Ishikawa (cell line): ENCODE data around the gene NEUROD6.

Source experiments
- CEBPB ChIP-seq: IDR thresholded peaks from 2 replicates; pipeline ENCODE4 v1.6.1; 2012
- CREB1 ChIP-seq: IDR thresholded peaks from 2 replicates; pipeline ENCODE4 v1.6.1; 2012; ENCODE audit warnings: low read depth
- EGR1 ChIP-seq: IDR thresholded peaks from 2 replicates; pipeline ENCODE4 v1.6.1; 2012
- EP300 ChIP-seq: IDR thresholded peaks from 2 replicates; pipeline ENCODE4 v1.6.1; 2012; ENCODE audit warnings: borderline replicate concordance
- FOXM1 ChIP-seq: IDR thresholded peaks from 2 replicates; pipeline ENCODE4 v1.6.1; 2012; ENCODE audit warnings: low read depth, borderline replicate concordance
- MAX ChIP-seq: IDR thresholded peaks from 2 replicates; pipeline ENCODE4 v1.6.1; 2012
- TAF1 ChIP-seq: IDR thresholded peaks from 2 replicates; pipeline ENCODE4 v1.6.1; 2012; ENCODE audit warnings: low read depth, mild to moderate bottlenecking
- TCF12 ChIP-seq: IDR thresholded peaks from 2 replicates; pipeline ENCODE4 v1.6.1; 2012; ENCODE audit warnings: low read depth
- TEAD4 ChIP-seq: IDR thresholded peaks from 2 replicates; pipeline ENCODE4 v1.6.1; 2012
- YY1 ChIP-seq: IDR thresholded peaks from 2 replicates; pipeline ENCODE4 v1.6.1; 2012; ENCODE audit warnings: low read depth
- ZBTB7A ChIP-seq: IDR thresholded peaks from 2 replicates; pipeline ENCODE4 v1.6.1; 2012; ENCODE audit warnings: low read depth
- TF ChIP-seq, protein P1 (sequence below): IDR thresholded peaks from 2 replicates; pipeline ENCODE4 v1.6.1; 2012
- TF ChIP-seq, protein P2 (sequence below): IDR thresholded peaks from 2 replicates; pipeline ENCODE4 v1.6.1; 2012; ENCODE audit warnings: low read depth, mild to moderate bottlenecking

- TF ChIP-seq CREB1 (no peak), MAX (no peak), YY1 (no peak), TAF1 (no peak), CEBPB (no peak), TCF12 (no peak), TEAD4 (no peak), ZBTB7A (no peak), EP300 (no peak), FOXM1 (no peak), EGR1 (no peak)
- TF ChIP-seq, protein P1, sequence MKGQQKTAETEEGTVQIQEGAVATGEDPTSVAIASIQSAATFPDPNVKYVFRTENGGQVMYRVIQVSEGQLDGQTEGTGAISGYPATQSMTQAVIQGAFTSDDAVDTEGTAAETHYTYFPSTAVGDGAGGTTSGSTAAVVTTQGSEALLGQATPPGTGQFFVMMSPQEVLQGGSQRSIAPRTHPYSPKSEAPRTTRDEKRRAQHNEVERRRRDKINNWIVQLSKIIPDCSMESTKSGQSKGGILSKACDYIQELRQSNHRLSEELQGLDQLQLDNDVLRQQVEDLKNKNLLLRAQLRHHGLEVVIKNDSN, result no peak
- TF ChIP-seq, protein P2, sequence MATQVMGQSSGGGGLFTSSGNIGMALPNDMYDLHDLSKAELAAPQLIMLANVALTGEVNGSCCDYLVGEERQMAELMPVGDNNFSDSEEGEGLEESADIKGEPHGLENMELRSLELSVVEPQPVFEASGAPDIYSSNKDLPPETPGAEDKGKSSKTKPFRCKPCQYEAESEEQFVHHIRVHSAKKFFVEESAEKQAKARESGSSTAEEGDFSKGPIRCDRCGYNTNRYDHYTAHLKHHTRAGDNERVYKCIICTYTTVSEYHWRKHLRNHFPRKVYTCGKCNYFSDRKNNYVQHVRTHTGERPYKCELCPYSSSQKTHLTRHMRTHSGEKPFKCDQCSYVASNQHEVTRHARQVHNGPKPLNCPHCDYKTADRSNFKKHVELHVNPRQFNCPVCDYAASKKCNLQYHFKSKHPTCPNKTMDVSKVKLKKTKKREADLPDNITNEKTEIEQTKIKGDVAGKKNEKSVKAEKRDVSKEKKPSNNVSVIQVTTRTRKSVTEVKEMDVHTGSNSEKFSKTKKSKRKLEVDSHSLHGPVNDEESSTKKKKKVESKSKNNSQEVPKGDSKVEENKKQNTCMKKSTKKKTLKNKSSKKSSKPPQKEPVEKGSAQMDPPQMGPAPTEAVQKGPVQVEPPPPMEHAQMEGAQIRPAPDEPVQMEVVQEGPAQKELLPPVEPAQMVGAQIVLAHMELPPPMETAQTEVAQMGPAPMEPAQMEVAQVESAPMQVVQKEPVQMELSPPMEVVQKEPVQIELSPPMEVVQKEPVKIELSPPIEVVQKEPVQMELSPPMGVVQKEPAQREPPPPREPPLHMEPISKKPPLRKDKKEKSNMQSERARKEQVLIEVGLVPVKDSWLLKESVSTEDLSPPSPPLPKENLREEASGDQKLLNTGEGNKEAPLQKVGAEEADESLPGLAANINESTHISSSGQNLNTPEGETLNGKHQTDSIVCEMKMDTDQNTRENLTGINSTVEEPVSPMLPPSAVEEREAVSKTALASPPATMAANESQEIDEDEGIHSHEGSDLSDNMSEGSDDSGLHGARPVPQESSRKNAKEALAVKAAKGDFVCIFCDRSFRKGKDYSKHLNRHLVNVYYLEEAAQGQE, result no peak
These were observed 41.2 kb downstream of the NEUROD6 start for GRCh38 chr7:31299336-31299735.
